HepG2 (cell line): ENCODE measurements around the gene CDK5RAP2. TPM values are rescaled to one million over a fixed set of nuclear protein-coding genes. Genes with fewer than 3 reads are reported as not detected.

ENCODE experiments used
- ATAC-seq: fragments of 200-7000 bp; cut with Tn5 transposase; 3 replicates; pipeline ENCODE4 v1.9.1; 2020; ENCODE audit warnings: mild to moderate bottlenecking, moderate library complexity
- BruUV-seq: library from RNA; stranded (reverse); fragments of 400-500 nt; replicated peaks from 2 replicates; lab custom pipeline; 2021; lab: Mats Ljungman, UMichigan
- CTCF ChIA-PET: fragments of 300-600 bp; formaldehyde crosslinking; extraction: SDS; loops from one replicate; lab custom pipeline; 2021; ENCODE audit warnings: low total read pairs, inconsistent platforms, low intra/inter-chr PET ratio; lab: Yijun Ruan, JAX
- POLR2A ChIA-PET: fragments of 350-600 bp; sonication (Branson Sonifier 250); formaldehyde crosslinking; loops from one replicate; lab custom pipeline; 2020; ENCODE audit warnings: antibody characterized with exemption, inconsistent platforms; lab: Yijun Ruan, JAX
- DNase-seq: peaks from one replicate; pipeline ENCODE4 v3.0.0-alpha.2; 2015; ENCODE audit warnings: low spot score
- FAIRE-seq: peaks from 3 replicates; lab custom pipeline; 2011; peaks lifted over from hg19 to GRCh38; lab: Jason Lieb, UNC
- H2AFZ ChIP-seq: one replicate; pipeline ENCODE4 v1.6.1; 2011; ENCODE audit warnings: low read length, inconsistent platforms
- H3K27ac ChIP-seq: fragments of 300-600 bp; 3 replicates; pipeline ENCODE4 v1.8.0; 2011; ENCODE audit warnings: mixed run types, mild to moderate bottlenecking, mixed read lengths, low read length, inconsistent platforms; ENCODE audit not compliant: insufficient read depth; ENCODE audit errors: extremely low read length
- H3K27me3 ChIP-seq, 2 experiments: fragments of 200-600 bp in 1 of 2; 2 replicates in 1 of 2; 3 replicates in 1 of 2; pipeline versions ENCODE4 v1.6.0 to v1.8.0; 2011; ENCODE audit warnings: low read length in 2 of 2, mild to moderate bottlenecking in 2 of 2, moderate library complexity in 2 of 2, inconsistent platforms in 1 of 2; ENCODE audit not compliant: insufficient read depth in 2 of 2, control insufficient read depth in 1 of 2
- H3K36me3 ChIP-seq, 2 experiments: fragments of 200-600 bp in 1 of 2; replicated peaks in 1 of 2; 2 replicates in 1 of 2; 3 replicates in 1 of 2; pipeline versions ENCODE4 v1.5.1 to v1.8.0; 2011; ENCODE audit warnings: low read length in 2 of 2, inconsistent platforms in 1 of 2; ENCODE audit not compliant: insufficient read depth in 2 of 2, control insufficient read depth in 1 of 2
- H3K4me1 ChIP-seq: 2 replicates; pipeline ENCODE4 v1.5.1; 2012; ENCODE audit warnings: low read length, inconsistent platforms; ENCODE audit not compliant: insufficient read depth
- H3K4me2 ChIP-seq: 2 replicates; pipeline ENCODE4 v1.6.0; 2011; ENCODE audit warnings: low read depth, low read length, inconsistent platforms
- H3K4me3 ChIP-seq, 3 experiments: fragments of 200-600 bp in 1 of 3; sonication (generic), shearing (Covaris generic) in 1 of 3; replicated peaks in 1 of 3; 2 replicates each; pipeline ENCODE4 v1.5.1; 2011 to 2016; ENCODE audit warnings: low read length in 3 of 3, inconsistent platforms in 2 of 3, low read depth in 2 of 3, mild to moderate bottlenecking in 2 of 3, control low read depth in 1 of 3, mixed read lengths in 1 of 3; ENCODE audit not compliant: insufficient read depth in 1 of 3
- H3K79me2 ChIP-seq: one replicate; pipeline ENCODE4 v1.6.1; 2011; ENCODE audit warnings: low read length, inconsistent platforms; ENCODE audit not compliant: insufficient read depth
- H3K9ac ChIP-seq: 2 replicates; pipeline ENCODE4 v1.6.0; 2011; ENCODE audit warnings: mild to moderate bottlenecking, low read depth, low read length, inconsistent platforms; ENCODE audit not compliant: insufficient read depth
- H3K9me3 ChIP-seq: 2 replicates; pipeline ENCODE4 v1.5.1; 2012; ENCODE audit warnings: mild to moderate bottlenecking, low read length
- H4K20me1 ChIP-seq: 2 replicates; pipeline ENCODE4 v1.6.0; 2011; ENCODE audit warnings: inconsistent platforms, mild to moderate bottlenecking, low read length, moderate library complexity; ENCODE audit not compliant: insufficient read depth
- DRAP1 ChIP-seq: IDR thresholded peaks from 2 replicates; pipeline ENCODE4 v1.6.1; 2016; ENCODE audit warnings: missing genetic modification reagents, missing compliant biosample characterization
- EHMT2 ChIP-seq: fragments of 200-600 bp; sonication (generic); IDR thresholded peaks from 2 replicates; pipeline ENCODE4 v1.7.0; 2017; ENCODE audit warnings: antibody characterized with exemption, low read depth, low read length, borderline replicate concordance
- ETV5 ChIP-seq: IDR thresholded peaks from 2 replicates; pipeline ENCODE4 v1.6.1; 2018; ENCODE audit warnings: missing biosample characterization, missing genetic modification reagents, inconsistent platforms, borderline replicate concordance
- FOXA3 ChIP-seq: IDR thresholded peaks from 2 replicates; pipeline ENCODE4 v1.6.1; 2016; ENCODE audit warnings: missing genetic modification reagents, missing compliant biosample characterization
- FUBP1 ChIP-seq: sonication (generic); formaldehyde crosslinking; IDR thresholded peaks from 2 replicates; pipeline ENCODE4 v1.5.1; 2020; ENCODE audit warnings: missing genetic modification reagents, mild to moderate bottlenecking, borderline replicate concordance
- MBD4 ChIP-seq: IDR thresholded peaks from 2 replicates; pipeline ENCODE4 v1.6.1; 2012; ENCODE audit warnings: low read length, inconsistent platforms, borderline replicate concordance
- SIN3A ChIP-seq: IDR thresholded peaks from 2 replicates; pipeline ENCODE4 v1.6.1; 2011; ENCODE audit warnings: low read depth, mild to moderate bottlenecking, control low read depth, low read length, borderline replicate concordance
- SNAPC2 ChIP-seq: sonication (generic); formaldehyde crosslinking; IDR thresholded peaks from 2 replicates; pipeline ENCODE4 v1.8.1; 2022; ENCODE audit warnings: mild to moderate bottlenecking, missing genetic modification reagents
- TBX3 ChIP-seq: fragments of 450-650 bp; IDR thresholded peaks from 2 replicates; pipeline ENCODE4 v1.6.1; 2017; ENCODE audit warnings: antibody characterized with exemption, mild to moderate bottlenecking, inconsistent platforms, borderline replicate concordance
- TFAP4 ChIP-seq: sonication (generic); IDR thresholded peaks from 2 replicates; pipeline ENCODE4 v1.6.1; 2016; ENCODE audit warnings: low read depth, borderline replicate concordance
- TGIF2 ChIP-seq: IDR thresholded peaks from 2 replicates; pipeline ENCODE4 v1.6.1; 2016; ENCODE audit warnings: control low read depth, missing compliant biosample characterization
- ZNF230 ChIP-seq: sonication (generic); formaldehyde crosslinking; IDR thresholded peaks from 2 replicates; pipeline ENCODE4 v1.4.0; 2020; ENCODE audit warnings: mild to moderate bottlenecking, missing genetic modification reagents
- ZNF407 ChIP-seq: sonication (generic); formaldehyde crosslinking; IDR thresholded peaks from one replicate; pipeline ENCODE4 v1.5.1; 2020; ENCODE audit warnings: mild to moderate bottlenecking, missing genetic modification reagents; ENCODE audit errors: not compliant biosample characterization
- ZSCAN30 ChIP-seq: sonication (generic); formaldehyde crosslinking; IDR thresholded peaks from 2 replicates; pipeline ENCODE4 v1.5.0; 2020; ENCODE audit warnings: mild to moderate bottlenecking, missing genetic modification reagents
- WGBS: methylation state at CpG from one replicate; pipeline ENCODE4 v1.1.6; 2017; ENCODE audit warnings: low lambda C conversion rate; 5-methylcytosine and 5-hydroxymethylcytosine counted together
- in situ Hi-C: cut with HindIII; loops from 2 replicates; pipeline ENCODE4 v1.10.0; 2017; ENCODE audit warnings: low pct_unique_long_range_greater_than_20kb; ENCODE audit not compliant: extremely low pct_ligation_motif_present
- intact Hi-C: fragments of 100-400 bp; cut with micrococcal nuclease; formaldehyde crosslinking; loops from one replicate; pipeline ENCODE4 v1.10.0; 2022; ENCODE audit not compliant: unreplicated experiment
- polyA plus RNA-seq, 8 experiments: library from polyadenylated mRNA; depleted of rRNA in 3 of 8; stranded (reverse) in 7 of 8; unstranded in 1 of 8; fragments of >200 nt; fragmentation: Illumina TruSeq in 4 of 8; extraction: Trizol in 4 of 8; gene quantifications; 2 replicates each; pipeline versions ENCODE4 v1.2.1 to v1.2.3, GENCODE V29; 2011 to 2016; ENCODE audit warnings: low read depth in 4 of 8, missing spikeins in 1 of 8, mixed read lengths in 1 of 8; ENCODE audit not compliant: insufficient read depth in 1 of 8
- total RNA-seq, 5 experiments: library from RNA; depleted of rRNA; stranded (reverse); fragments of >200 nt; fragmentation: Illumina TruSeq; extraction: Trizol; gene quantifications; 2 replicates each; pipeline ENCODE4 v1.2.3, GENCODE V29; 2016; ENCODE audit warnings: low read depth in 1 of 5

CDK5RAP2 gene
- total and polyA plus RNA-seq, 2 of the 13 experiments (the other 11 are each of a cell fraction or from before 2014, with no cell fraction given), result 31.8 to 42.2 TPM

- no peaks in the 10 kb centered on the region for H3K4me1 ChIP-seq
- FAIRE-seq (no peak), DNase-seq (no peak), ATAC-seq (no peak)
- H2AFZ ChIP-seq, result no peak overlapping the region
- BruUV-seq, result no TSS peak
- peaks cover 23 to 61% of the 10 kb centered on the region in 2 experiments for H3K36me3 ChIP-seq
- no peaks in the 10 kb centered on the region for H4K20me1 ChIP-seq
- intact Hi-C loops (no loop called here), in situ Hi-C loops (no loop called here)
- H3K79me2 ChIP-seq, result no peaks in the 10 kb centered on the region
- no peak overlapping the region for H3K4me3 ChIP-seq
- no peak overlapping the region for H3K27ac ChIP-seq
- H3K27me3 ChIP-seq, result no peaks in the 10 kb centered on the region
- WGBS, result 99% methylated on average over 3 of the region's 3 CpGs
- POLR2A ChIA-PET, result no interaction called here
- no peak overlapping the region for H3K4me2 ChIP-seq
- no peak overlapping the region for H3K9ac ChIP-seq
- CTCF ChIA-PET, result no interaction called here
- no peaks in the 10 kb centered on the region for H3K9me3 ChIP-seq
- no peak for TF ChIP-seq EHMT2
- TF ChIP-seq ZSCAN30, result no peak
- no peak for TF ChIP-seq DRAP1 (CRISPR knock-in tag)
- TF ChIP-seq ZNF230 (CRISPR knock-in tag), result no peak
- TF ChIP-seq SIN3A, result no peak
- TF ChIP-seq FUBP1, result no peak
- TF ChIP-seq ZNF407 (CRISPR knock-in tag), result no peak
- TF ChIP-seq ETV5 (CRISPR knock-in tag), result no peak
- TF ChIP-seq FOXA3 (CRISPR knock-in tag), result no peak
- no peak for TF ChIP-seq SNAPC2
- TF ChIP-seq TGIF2 (CRISPR knock-in tag), result no peak
- TF ChIP-seq MBD4, result no peak
- TF ChIP-seq TBX3, result no peak
- no peak for TF ChIP-seq TFAP4
Observed at GRCh38 chr9:120507936-120508510, 71.9 kb downstream of the CDK5RAP2 start.
